HG03064 (cell line): ENCODE data around the gene B9D1.

Experiments
- ATAC-seq: cut with Tn5 transposase; IDR thresholded peaks from one replicate; pipeline ENCODE4 v1.9.1; 2021; ENCODE audit warnings: low read depth; ENCODE audit not compliant: unreplicated experiment

Gene B9D1

GRCh38 chr17:19362277-19363113 is at the start of gene B9D1:
B9D1 (minus strand) TSS chr17:19362723; CDS start chr17:19362569, 154 bp downstream.
- ATAC-seq: peak; percentile 79

- no peak for ATAC-seq
Measured at GRCh38 chr17:19411631-19412030, 49.1 kb upstream of the B9D1 start.

GRCh38 chr17:19410875-19411620 is 48.5 kb upstream of the B9D1 start, which contains the start of gene RNF112:
RNF112 (plus strand) TSS chr17:19411232; CDS start chr17:19411409, 177 bp downstream.
- ATAC-seq: no peak

- ATAC-seq: no peak
Measured at GRCh38 chr17:19410091-19410490, 47.6 kb upstream of the B9D1 start.

GRCh38 chr17:19409509-19409908 is 47.0 kb upstream of the B9D1 start:
- no peak for ATAC-seq

- no peak for ATAC-seq
Measured at GRCh38 chr17:19409066-19409465, 46.5 kb upstream of the B9D1 start.

GRCh38 chr17:19408346-19408710 is 45.8 kb upstream of the B9D1 start:
- ATAC-seq: no peak

GRCh38 chr17:19407601-19408345 is 45.2 kb upstream of the B9D1 start:
- ATAC-seq: no peak

GRCh38 chr17:19405114-19405513 is 42.6 kb upstream of the B9D1 start:
- no peak for ATAC-seq

- no peak for ATAC-seq
Measured at GRCh38 chr17:19404264-19404663, 41.7 kb upstream of the B9D1 start.

- ATAC-seq: no peak
Measured at GRCh38 chr17:19403021-19403420, 40.5 kb upstream of the B9D1 start.

GRCh38 chr17:19402171-19402570 is 39.6 kb upstream of the B9D1 start:
- no peak for ATAC-seq

GRCh38 chr17:19401321-19402010 is 38.9 kb upstream of the B9D1 start:
- ATAC-seq: no peak

- no peak for ATAC-seq
Measured at GRCh38 chr17:19399750-19400450, 37.4 kb upstream of the B9D1 start.

- ATAC-seq: no peak
Measured at GRCh38 chr17:19398301-19399181, 36.0 kb upstream of the B9D1 start.

GRCh38 chr17:19397556-19398041 is 35.1 kb upstream of the B9D1 start:
- ATAC-seq: no peak

GRCh38 chr17:19392303-19392702 is 29.8 kb upstream of the B9D1 start:
- no peak for ATAC-seq

GRCh38 chr17:19391432-19391831 is 28.9 kb upstream of the B9D1 start:
- no peak for ATAC-seq

GRCh38 chr17:19390951-19391350 is 28.4 kb upstream of the B9D1 start:
- no peak for ATAC-seq
